Vagina (tissue), 2 donors: ENCODE data around the gene PAAF1. TPM values are rescaled to one million over a fixed set of nuclear protein-coding genes. Genes with fewer than 3 reads are reported as not detected.

Experiments used
- DNase-seq, 2 donors: peaks; one replicate each; pipeline ENCODE4 v3.0.0-alpha.2; 2017; ENCODE audit errors: extremely low spot score in 2 of 2
- H3K27ac ChIP-seq: fragments of 200-600 bp; sonication (generic); one replicate; pipeline ENCODE4 v1.5.1; 2019
- H3K27me3 ChIP-seq: fragments of 200-600 bp; sonication (generic); one replicate; pipeline ENCODE4 v1.5.1; 2019
- H3K36me3 ChIP-seq, 2 donors: fragments of 200-600 bp; sonication (generic); one replicate each; pipeline ENCODE4 v1.5.1; 2017 to 2019
- H3K4me1 ChIP-seq: fragments of 200-600 bp; sonication (generic); one replicate; pipeline ENCODE4 v1.5.1; 2019
- H3K4me3 ChIP-seq, 2 donors: fragments of 200-600 bp; sonication (generic); 1 replicate in 1 of 2; 2 replicates in 1 of 2; pipeline ENCODE4 v1.5.1; 2016 to 2019
- H3K9me3 ChIP-seq: fragments of 200-600 bp; sonication (generic); one replicate; pipeline ENCODE4 v1.5.1; 2019
- POLR2A ChIP-seq, 2 donors: fragments of 450-650 bp; IDR thresholded peaks; one replicate each; pipeline ENCODE4 v1.6.1; 2017; ENCODE audit warnings: antibody characterized with exemption in 2 of 2, mild to moderate bottlenecking in 2 of 2, moderate library complexity in 2 of 2
- POLR2AphosphoS5 ChIP-seq, 2 donors: sonication (generic); formaldehyde crosslinking; IDR thresholded peaks; one replicate each; pipeline ENCODE4 v1.9.0; 2017; ENCODE audit warnings: antibody characterized with exemption in 2 of 2, mild to moderate bottlenecking in 2 of 2, low read depth in 1 of 2; ENCODE audit not compliant: insufficient read depth in 1 of 2
- intact Hi-C: fragments of 100-400 bp; cut with DNase I; formaldehyde crosslinking; loops from one replicate; pipeline ENCODE4 v1.15.1; 2023
- total RNA-seq: library from RNA; depleted of rRNA; stranded (reverse); fragments of >200 nt; gene quantifications from one replicate; pipeline ENCODE4 v1.2.3, GENCODE V29; 2016
- TF ChIP-seq, protein P1 (sequence below), 3 experiments: fragments of 450-650 bp in 2 of 3; fragments of 200-600 bp in 1 of 3; sonication (generic) in 1 of 3; IDR thresholded peaks; one replicate each; pipeline ENCODE4 v1.5.1; 2017 to 2019; ENCODE audit warnings: antibody characterized with exemption in 3 of 3, mild to moderate bottlenecking in 2 of 3, moderate library complexity in 2 of 3

The PAAF1 gene
- total RNA-seq, 1 donor from 2014 or later = 4.2 TPM

DNA sequence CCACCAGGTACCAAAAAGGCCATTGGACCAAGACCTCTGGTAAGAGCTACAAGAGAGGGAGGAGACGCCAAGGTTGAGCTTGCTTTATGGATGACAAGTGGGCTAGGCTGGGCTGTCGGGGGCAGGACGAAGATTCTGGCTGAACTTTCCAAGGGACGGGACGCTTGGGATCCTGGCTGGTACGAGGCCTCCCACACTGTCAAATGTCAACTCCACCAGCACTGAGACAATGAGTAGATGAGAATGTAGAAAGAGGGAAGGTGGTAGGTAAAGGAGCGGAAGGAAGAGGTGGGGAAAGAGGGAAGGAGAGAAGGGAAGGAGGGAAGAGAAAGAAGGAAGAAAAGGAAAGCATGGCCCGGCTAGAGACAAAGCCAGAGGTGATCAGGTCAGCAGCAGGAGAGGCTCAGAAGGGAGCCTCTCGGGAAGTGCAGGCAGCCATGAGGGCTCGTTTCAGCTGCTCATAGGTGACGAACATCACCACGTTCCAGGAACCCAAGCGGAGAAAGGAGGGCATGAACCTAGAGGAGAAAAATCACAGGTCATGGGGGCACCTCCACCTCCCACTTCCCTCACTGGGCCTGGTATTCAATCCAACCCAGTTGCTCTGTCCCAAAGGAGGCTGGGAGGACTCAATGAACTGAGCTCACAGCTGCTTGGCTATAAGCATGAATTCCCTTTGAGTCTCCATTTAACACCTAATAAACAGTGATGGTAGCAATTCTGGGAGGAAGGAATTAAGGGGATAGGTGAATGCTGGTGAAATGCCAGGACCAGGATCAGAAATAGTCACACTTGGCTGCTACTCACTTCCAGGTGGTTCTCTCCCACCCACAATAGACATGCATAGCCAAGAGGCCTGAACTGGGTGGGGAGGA, 98.0 kb downstream of the PAAF1 start:
- TF ChIP-seq, protein P1, sequence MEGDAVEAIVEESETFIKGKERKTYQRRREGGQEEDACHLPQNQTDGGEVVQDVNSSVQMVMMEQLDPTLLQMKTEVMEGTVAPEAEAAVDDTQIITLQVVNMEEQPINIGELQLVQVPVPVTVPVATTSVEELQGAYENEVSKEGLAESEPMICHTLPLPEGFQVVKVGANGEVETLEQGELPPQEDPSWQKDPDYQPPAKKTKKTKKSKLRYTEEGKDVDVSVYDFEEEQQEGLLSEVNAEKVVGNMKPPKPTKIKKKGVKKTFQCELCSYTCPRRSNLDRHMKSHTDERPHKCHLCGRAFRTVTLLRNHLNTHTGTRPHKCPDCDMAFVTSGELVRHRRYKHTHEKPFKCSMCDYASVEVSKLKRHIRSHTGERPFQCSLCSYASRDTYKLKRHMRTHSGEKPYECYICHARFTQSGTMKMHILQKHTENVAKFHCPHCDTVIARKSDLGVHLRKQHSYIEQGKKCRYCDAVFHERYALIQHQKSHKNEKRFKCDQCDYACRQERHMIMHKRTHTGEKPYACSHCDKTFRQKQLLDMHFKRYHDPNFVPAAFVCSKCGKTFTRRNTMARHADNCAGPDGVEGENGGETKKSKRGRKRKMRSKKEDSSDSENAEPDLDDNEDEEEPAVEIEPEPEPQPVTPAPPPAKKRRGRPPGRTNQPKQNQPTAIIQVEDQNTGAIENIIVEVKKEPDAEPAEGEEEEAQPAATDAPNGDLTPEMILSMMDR (IDR thresholded peaks at IDR 0.05) = no peak
- TF ChIP-seq POLR2AphosphoS5 (IDR thresholded peaks at IDR 0.05; ENCODE audit: insufficient read depth in 1 of 2, low read depth in 1 of 2) (no peak), POLR2A (IDR thresholded peaks at IDR 0.05) (no peak)
- intact Hi-C loops = loop anchor here (5.0 kb wide), 1 partner anchor 688 kb away; no protein-coding TSS in a partner anchor
- Histone ChIP-seq H3K27ac (no peak overlapping the region), H3K4me3 (no peak overlapping the region), H3K4me1 (peaks cover 15% of the 10 kb centered on the region), H3K9me3 (no peaks in the 10 kb centered on the region), H3K36me3 (no peaks in the 10 kb centered on the region), H3K27me3 (no peaks in the 10 kb centered on the region)
- no peak for DNase-seq

GRCh38 chr11:73975479-73975757, 98.6 kb downstream of the PAAF1 start:
- TF ChIP-seq, protein P1 (IDR thresholded peaks at IDR 0.05) = no peak
- TF ChIP-seq POLR2A (IDR thresholded peaks at IDR 0.05) = no peak
- TF ChIP-seq POLR2AphosphoS5 (IDR thresholded peaks at IDR 0.05; ENCODE audit: insufficient read depth in 1 of 2, low read depth in 1 of 2) = no peak
- Histone ChIP-seq H3K9me3 (no peaks in the 10 kb centered on the region), H3K27me3 (no peaks in the 10 kb centered on the region), H3K27ac (no peak overlapping the region), H3K36me3 (no peaks in the 10 kb centered on the region), H3K4me1 (peaks cover 15% of the 10 kb centered on the region), H3K4me3 (no peak overlapping the region)
- no peak for DNase-seq
- intact Hi-C loops = loop anchor here (5.0 kb wide), 1 partner anchor 688 kb away; no protein-coding TSS in a partner anchor

DNA sequence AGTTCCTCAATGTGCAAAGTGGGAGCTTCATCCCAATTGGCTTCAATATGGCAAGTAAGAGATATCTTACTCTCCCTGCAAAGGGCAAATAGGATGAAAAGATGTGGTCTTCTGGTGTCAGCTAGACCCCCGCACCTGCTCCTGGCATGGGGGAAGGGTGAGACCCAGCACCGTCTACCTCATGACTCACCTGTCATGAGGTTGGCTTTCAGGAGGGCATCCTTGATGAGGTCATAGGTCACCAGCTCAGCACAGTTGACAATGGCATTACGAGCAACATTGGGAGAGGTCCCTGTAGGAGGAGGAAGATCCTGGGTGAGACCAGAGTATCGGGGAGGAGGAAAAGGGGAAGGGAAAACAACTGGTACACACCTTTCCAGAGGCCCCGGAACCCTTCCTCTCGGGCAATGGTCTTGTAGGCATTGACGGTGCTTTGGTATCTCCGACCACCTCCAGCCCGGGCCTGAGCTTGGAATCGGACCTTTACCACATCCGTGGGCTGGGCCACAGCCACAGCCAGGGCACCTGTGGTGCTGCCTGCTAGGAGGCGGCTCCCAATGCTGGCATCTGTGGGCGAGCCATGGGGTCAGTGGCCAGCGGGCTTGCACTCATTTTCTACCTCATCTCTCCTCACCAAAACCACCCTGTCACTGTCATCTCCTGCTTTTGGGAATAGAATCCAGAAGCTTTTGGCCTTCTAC, 99.8 kb downstream of the PAAF1 start:
- H3K27ac ChIP-seq = no peak overlapping the region
- intact Hi-C loops = loop anchor here (5.0 kb wide), 1 partner anchor 689 kb away; no protein-coding TSS in a partner anchor

DNA sequence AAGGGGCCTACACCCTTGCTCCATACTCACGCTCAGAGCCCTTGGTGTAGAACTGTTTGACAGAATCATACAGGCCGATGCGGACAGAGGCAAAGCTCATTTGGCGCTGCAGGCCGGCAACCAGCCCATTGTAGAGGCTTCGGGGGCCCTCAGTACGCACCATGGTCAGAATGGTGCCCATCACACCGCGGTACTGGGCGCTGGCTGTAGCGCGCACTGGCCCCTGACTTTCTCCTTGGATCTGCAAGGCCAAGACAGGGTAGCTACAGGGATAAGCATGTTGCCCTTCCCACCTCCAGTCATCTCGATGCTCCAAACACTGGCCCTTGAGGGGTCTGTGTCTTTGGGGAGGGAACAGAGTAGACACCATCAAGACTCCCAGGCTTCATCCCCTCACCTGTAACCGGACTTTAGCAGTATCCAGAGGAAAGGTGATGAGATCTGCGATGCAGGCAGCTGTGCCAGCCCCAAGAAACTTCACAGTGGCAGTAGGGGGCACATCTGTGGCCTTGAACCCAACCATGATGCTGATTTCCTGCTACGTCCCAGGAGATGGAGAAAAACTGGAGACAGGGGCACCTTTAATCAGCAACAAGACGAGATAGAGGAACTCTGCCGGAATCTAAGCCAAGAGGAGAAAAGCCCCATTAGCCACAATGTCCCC, 101.2 kb downstream of the PAAF1 start:
- DNase-seq = no peak
- Histone ChIP-seq H3K27ac (no peak overlapping the region), H3K27me3 (no peaks in the 10 kb centered on the region), H3K9me3 (no peaks in the 10 kb centered on the region), H3K36me3 (no peaks in the 10 kb centered on the region), H3K4me1 (peaks cover 24% of the 10 kb centered on the region), H3K4me3 (no peak overlapping the region)
- intact Hi-C loops = loop anchor here (5.0 kb wide), 1 partner anchor 691 kb away; no protein-coding TSS in a partner anchor
- no peak for TF ChIP-seq POLR2AphosphoS5 (IDR thresholded peaks at IDR 0.05; ENCODE audit: insufficient read depth in 1 of 2, low read depth in 1 of 2)
- no peak for TF ChIP-seq POLR2A (IDR thresholded peaks at IDR 0.05)

More for the DNA sequence above, 99.8 kb downstream of the PAAF1 start:
- Histone ChIP-seq H3K36me3 (no peaks in the 10 kb centered on the region), H3K4me1 (peaks cover 15% of the 10 kb centered on the region), H3K9me3 (no peaks in the 10 kb centered on the region), H3K27me3 (no peaks in the 10 kb centered on the region), H3K4me3 (no peak overlapping the region)
- no peak for DNase-seq
- TF ChIP-seq POLR2AphosphoS5 (IDR thresholded peaks at IDR 0.05; ENCODE audit: insufficient read depth in 1 of 2, low read depth in 1 of 2) (no peak), POLR2A (IDR thresholded peaks at IDR 0.05) (no peak)
- TF ChIP-seq, protein P1 (IDR thresholded peaks at IDR 0.05) = no peak

- Histone ChIP-seq H3K27ac (no peak overlapping the region), H3K27me3 (no peaks in the 10 kb centered on the region), H3K36me3 (no peaks in the 10 kb centered on the region), H3K9me3 (no peaks in the 10 kb centered on the region), H3K4me1 (peaks cover 21% of the 10 kb centered on the region), H3K4me3 (no peak overlapping the region)
- TF ChIP-seq POLR2AphosphoS5 (IDR thresholded peaks at IDR 0.05; ENCODE audit: insufficient read depth in 1 of 2, low read depth in 1 of 2) = no peak
- TF ChIP-seq, protein P1 (IDR thresholded peaks at IDR 0.05) = no peak
- no peak for TF ChIP-seq POLR2A (IDR thresholded peaks at IDR 0.05)
- DNase-seq = peak in 1 of 2 donors; percentile 14
- intact Hi-C loops = loop anchor here (5.0 kb wide), 1 partner anchor 691 kb away; no protein-coding TSS in a partner anchor
Observed at GRCh38 chr11:73978576-73979086, 101.8 kb downstream of the PAAF1 start.
